PC-3 (cell line): ENCODE measurements around the gene GUCY2D. TPM values are rescaled to one million over a fixed set of nuclear protein-coding genes. Genes with fewer than 3 reads are reported as not detected.

Source experiments
- ATAC-seq: fragments of 200-7000 bp; cut with Tn5 transposase; 2 replicates; pipeline ENCODE4 v1.9.1; 2020; ENCODE audit warnings: mild to moderate bottlenecking, moderate library complexity
- BruUV-seq: library from RNA; stranded (reverse); fragments of 400-500 nt; replicated peaks from 2 replicates; lab custom pipeline; 2021; lab: Mats Ljungman, UMichigan
- CTCF ChIA-PET: fragments of 300-600 bp; sonication (Branson Sonifier 250); formaldehyde crosslinking; loops from one replicate; lab custom pipeline; 2022; ENCODE audit warnings: antibody characterized with exemption; lab: Charles Lee
- POLR2A ChIA-PET: fragments of 300-600 bp; sonication (Branson Sonifier 250); formaldehyde crosslinking; loops from one replicate; lab custom pipeline; 2022; ENCODE audit warnings: antibody characterized with exemption; ENCODE audit not compliant: unreplicated experiment; lab: Charles Lee
- DNase-seq: peaks from one replicate; pipeline ENCODE4 v3.0.0-alpha.2; 2015
- H2AFZ ChIP-seq: fragments of 300-600 bp; sonication (generic); 2 replicates; pipeline ENCODE4 v1.6.0; 2016; ENCODE audit warnings: antibody characterized with exemption, low read length
- H3F3A ChIP-seq: fragments of 300-600 bp; sonication (generic); one replicate; pipeline ENCODE4 v1.6.0; 2017; ENCODE audit warnings: antibody characterized with exemption, low read length, control low read depth, mild to moderate bottlenecking; ENCODE audit not compliant: unreplicated experiment
- H3K27ac ChIP-seq: fragments of 300-600 bp; sonication (generic); 2 replicates; pipeline ENCODE4 v1.5.1; 2016; ENCODE audit warnings: mild to moderate bottlenecking, low read length
- H3K27me3 ChIP-seq: fragments of 300-600 bp; sonication (generic); 2 replicates; pipeline ENCODE4 v1.6.1; 2016; ENCODE audit warnings: low read length, mixed read lengths
- H3K36me3 ChIP-seq: fragments of 300-600 bp; sonication (generic); 2 replicates; pipeline ENCODE4 v1.6.1; 2016; ENCODE audit warnings: low read depth, mixed run types, low read length, mixed read lengths
- H3K4me1 ChIP-seq: fragments of 300-600 bp; sonication (generic); 2 replicates; pipeline ENCODE4 v1.5.1; 2016; ENCODE audit warnings: low read length; ENCODE audit not compliant: insufficient read depth
- H3K4me2 ChIP-seq: fragments of 300-600 bp; sonication (generic); 2 replicates; pipeline ENCODE4 v1.6.0; 2016; ENCODE audit warnings: low read length
- H3K4me3 ChIP-seq: fragments of 300-600 bp; sonication (generic); 2 replicates; pipeline ENCODE4 v1.5.1; 2016; ENCODE audit warnings: mild to moderate bottlenecking, low read length, mixed read lengths
- H3K79me2 ChIP-seq: fragments of 300-600 bp; sonication (generic); 2 replicates; pipeline ENCODE4 v1.6.1; 2017; ENCODE audit warnings: low read length, mixed read lengths
- H3K9ac ChIP-seq: fragments of 300-600 bp; sonication (generic); 2 replicates; pipeline ENCODE4 v1.6.0; 2016; ENCODE audit warnings: mild to moderate bottlenecking, low read length
- H3K9me2 ChIP-seq: fragments of 300-600 bp; sonication (generic); replicated peaks from 2 replicates; pipeline ENCODE4 v1.6.1; 2016; ENCODE audit warnings: mixed run types, low read length, mixed read lengths
- H3K9me3 ChIP-seq: fragments of 300-600 bp; sonication (generic); 2 replicates; pipeline ENCODE4 v1.6.1; 2016; ENCODE audit warnings: low read length, mixed read lengths
- H4K20me1 ChIP-seq: fragments of 300-600 bp; sonication (generic); 2 replicates; pipeline ENCODE4 v1.6.1; 2016; ENCODE audit warnings: low read length, mixed read lengths
- CTCF ChIP-seq: fragments of 300-600 bp; sonication (generic); conservative IDR thresholded peaks from 2 replicates; pipeline ENCODE4 v1.5.1; 2017; ENCODE audit warnings: antibody characterized with exemption, low read depth, mild to moderate bottlenecking, low read length
- EZH2 ChIP-seq: fragments of 300-600 bp; sonication (generic); IDR thresholded peaks from one replicate; pipeline ENCODE4 v1.6.1; 2017; ENCODE audit warnings: antibody characterized with exemption, mild to moderate bottlenecking, low read length; ENCODE audit not compliant: unreplicated experiment
- EZH2phosphoT487 ChIP-seq: fragments of 300-600 bp; sonication (generic); IDR thresholded peaks from 2 replicates; pipeline ENCODE4 v1.6.1; 2018; ENCODE audit warnings: mild to moderate bottlenecking, antibody characterized with exemption, low read length, borderline replicate concordance
- intact Hi-C: fragments of 100-400 bp; cut with micrococcal nuclease; formaldehyde crosslinking; loops from 2 replicates; pipeline ENCODE4 v1.9.0; 2023
- total RNA-seq: library from RNA; depleted of rRNA; stranded (reverse); fragments of >200 nt; gene quantifications from 2 replicates; pipeline ENCODE4 v1.2.3, GENCODE V29; 2014

Gene GUCY2D
- total RNA-seq, 1 experiment from 2014 or later, result not detected

GRCh38 chr17:8062807-8063483 is 60.5 kb downstream of the GUCY2D start:
- TF ChIP-seq EZH2, result no peak
- TF ChIP-seq EZH2phosphoT487, result no peak
- TF ChIP-seq CTCF, result no peak
- Histone ChIP-seq H3K27ac (no peak overlapping the region), H3K9me2 (no peaks in the 10 kb centered on the region), H3K79me2 (no peaks in the 10 kb centered on the region), H4K20me1 (no peaks in the 10 kb centered on the region), H3K4me2 (peak overlapping the region; percentile 83), H2AFZ (peak overlapping the region; percentile 77), H3K27me3 (no peaks in the 10 kb centered on the region), H3K9ac (0 out of 2 replicates have a peak overlapping the region, but pooled peaks have one; percentile 9), H3K4me1 (peaks cover 32% of the 10 kb centered on the region), H3K4me3 (peak overlapping the region; percentile 62), H3K9me3 (no peaks in the 10 kb centered on the region), H3K36me3 (no peaks in the 10 kb centered on the region), H3F3A (no peaks in the 10 kb centered on the region)
- POLR2A ChIA-PET, result no interaction called here
- CTCF ChIA-PET, result interaction anchor here (0.5 to 1.0 kb wide), 2 partner anchors 11 to 31 kb away, joined by 3 to 4 read pairs; no protein-coding TSS in a partner anchor
- DNase-seq (no peak), ATAC-seq (no peak; the same call in 1 of the 2 replicates)
- intact Hi-C loops, result no loop called here
- BruUV-seq, result no TSS peak

DNA sequence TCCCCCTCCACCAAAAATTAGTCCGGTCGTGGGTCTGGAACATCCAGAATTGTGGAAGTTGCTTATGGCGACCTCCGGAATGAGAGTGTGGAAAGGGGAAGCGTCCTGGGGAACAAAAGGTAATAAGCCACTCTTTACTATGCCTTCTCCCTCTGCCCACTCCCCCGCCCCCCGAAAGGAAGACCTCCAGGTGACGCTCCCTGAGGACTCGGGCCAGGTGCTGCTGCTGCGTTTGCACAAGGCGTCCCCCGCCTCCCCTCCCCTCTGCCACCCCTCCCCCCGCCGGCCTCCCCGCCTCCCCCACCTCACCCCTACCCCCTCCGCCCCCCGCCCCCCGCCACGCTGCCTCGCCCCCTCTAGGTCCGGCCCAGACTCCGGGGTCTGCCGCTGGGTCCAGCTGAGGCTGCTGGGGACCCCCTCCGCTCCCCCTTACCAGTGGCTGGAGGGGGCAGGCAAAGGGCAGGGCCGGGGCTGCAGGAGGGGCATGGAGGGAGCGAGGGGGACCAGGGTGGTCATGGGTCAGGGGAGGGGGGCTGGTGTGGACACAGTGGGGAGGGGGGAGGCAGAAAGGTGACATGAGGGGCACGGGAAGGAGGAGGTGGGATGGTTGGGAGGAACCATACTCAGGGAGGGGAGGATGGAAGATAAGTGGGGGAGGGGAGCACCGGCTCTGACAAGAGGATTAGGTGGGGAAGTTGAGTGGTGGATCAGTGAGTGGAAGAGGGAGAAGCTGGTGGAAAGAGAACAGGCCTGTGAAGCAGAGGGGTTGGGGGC is 61.5 kb downstream of the GUCY2D start:
- intact Hi-C loops, result no loop called here
- H3K36me3 ChIP-seq, result no peaks in the 10 kb centered on the region
- POLR2A ChIA-PET, result no interaction called here
- no peak overlapping the region for H3K4me3 ChIP-seq
- no peaks in the 10 kb centered on the region for H3K79me2 ChIP-seq
- H3K4me2 ChIP-seq, result no peak overlapping the region
- H3K9me3 ChIP-seq, result no peaks in the 10 kb centered on the region
- no peaks in the 10 kb centered on the region for H4K20me1 ChIP-seq
- CTCF ChIA-PET, result no interaction called here
- TF ChIP-seq EZH2phosphoT487, result no peak
- no peak for TF ChIP-seq EZH2
- no peak for TF ChIP-seq CTCF
- H2AFZ ChIP-seq, result no peak overlapping the region
- DNase-seq (no peak), ATAC-seq (no peak)
- peaks cover 26% of the 10 kb centered on the region for H3K4me1 ChIP-seq
- no peak overlapping the region for H3K9ac ChIP-seq
- H3F3A ChIP-seq, result no peaks in the 10 kb centered on the region
- no TSS peak for BruUV-seq
- no peaks in the 10 kb centered on the region for H3K27me3 ChIP-seq
- no peaks in the 10 kb centered on the region for H3K9me2 ChIP-seq
- no peak overlapping the region for H3K27ac ChIP-seq
